Lower leg skin (tissue), 4 donors: Measurements from ENCODE around the gene ATG101. TPM values are rescaled to one million over a fixed set of nuclear protein-coding genes. Genes with fewer than 3 reads are reported as not detected.

Experiments
- DNase-seq, 2 donors: peaks; one replicate each; pipeline ENCODE4 v3.0.0-alpha.2; 2019; ENCODE audit warnings: low spot score in 2 of 2
- H3K4me3 ChIP-seq: fragments of 200-600 bp; sonication (generic); 2 replicates; pipeline ENCODE4 v1.5.1; 2017; ENCODE audit warnings: mild to moderate bottlenecking, low read depth; ENCODE audit not compliant: poor library complexity, severe bottlenecking
- CTCF ChIP-seq, 3 donors: fragments of 450-650 bp; IDR thresholded peaks; one replicate each; pipeline ENCODE4 v1.5.1; 2016; ENCODE audit warnings: antibody characterized with exemption in 3 of 3, mild to moderate bottlenecking in 3 of 3, moderate library complexity in 2 of 3
- POLR2A ChIP-seq, 2 donors: fragments of 450-650 bp; IDR thresholded peaks; one replicate each; pipeline ENCODE4 v1.6.1; 2016 to 2017; ENCODE audit warnings: antibody characterized with exemption in 2 of 2, mild to moderate bottlenecking in 1 of 2, moderate library complexity in 1 of 2
- WGBS, 2 donors: methylation state at CpG; one replicate each; pipeline ENCODE4 v1.1.5; 2018; 5-methylcytosine and 5-hydroxymethylcytosine counted together
- intact Hi-C: fragments of 100-400 bp; cut with DNase I; formaldehyde crosslinking; loops from one replicate; pipeline ENCODE4 v1.15.0; 2023; ENCODE audit warnings: low total_unique reads
- total RNA-seq, 4 donors: library from RNA; depleted of rRNA; stranded (reverse); fragments of >200 nt; gene quantifications; one replicate each; pipeline ENCODE4 v1.1.0, GENCODE V29; 2016

The ATG101 gene
- total RNA-seq = 10 to 100 TPM; 42.6 to 71.6 (median 55.2) TPM

- TF ChIP-seq CTCF (IDR thresholded peaks at IDR 0.05) = no peak
- TF ChIP-seq POLR2A (IDR thresholded peaks at IDR 0.05) = no peak
- peak within 1 kb of the TSS; percentile 94 for H3K4me3 ChIP-seq
- intact Hi-C loops = no loop called here
- DNase-seq = peak; percentile 88 to 97
- WGBS, 2 donors = 0 to 1% methylated on average over 21 to 59 of the region's 60 CpGs
Observed at GRCh38 chr12:52069327-52070184, at the start of gene ATG101. TSS of gene ATG101 (plus strand) at chr12:52069978. CDS start at chr12:52073651, 3,673 bp downstream.

GRCh38 chr12:52020539-52021336 is 49.0 kb upstream of the ATG101 start:
- TF ChIP-seq POLR2A (IDR thresholded peaks at IDR 0.05) (no peak), CTCF (IDR thresholded peaks at IDR 0.05) (no peak)
- peak in 1 of 2 donors; percentile 89 for DNase-seq
- no peak overlapping the region for H3K4me3 ChIP-seq
- WGBS, 2 donors = 45 to 46% methylated on average over 9 of the region's 9 CpGs
- intact Hi-C loops = no loop called here

GRCh38 chr12:52022841-52023181 is 47.0 kb upstream of the ATG101 start:
- H3K4me3 ChIP-seq = peak overlapping the region; percentile 22
- WGBS, 2 donors = 21 to 32% methylated on average over 14 of the region's 14 CpGs
- no peak for TF ChIP-seq CTCF (IDR thresholded peaks at IDR 0.05)
- TF ChIP-seq POLR2A (IDR thresholded peaks at IDR 0.05) = no peak
- intact Hi-C loops = no loop called here
- peak in 1 of 2 donors; percentile 86 for DNase-seq

- intact Hi-C loops = no loop called here
- 1% methylated on average over 41 to 60 of the region's 70 CpGs for WGBS, 2 donors
- H3K4me3 ChIP-seq = peak overlapping the region; percentile 22
- TF ChIP-seq CTCF (IDR thresholded peaks at IDR 0.05) = peak in 1 of 3 donors; percentile 91
- TF ChIP-seq POLR2A (IDR thresholded peaks at IDR 0.05) = no peak
- DNase-seq = peak; percentile 82 to 98
Observed at GRCh38 chr12:52023182-52023975, 46.4 kb upstream of the ATG101 start.

- intact Hi-C loops = loop anchor here (2.0 kb wide), 1 partner anchor 97 kb away; no protein-coding TSS in a partner anchor
- TF ChIP-seq POLR2A (IDR thresholded peaks at IDR 0.05) (no peak), CTCF (IDR thresholded peaks at IDR 0.05) (peak in 1 of 3 donors; percentile 2)
- 28% methylated on average over 20 of the region's 20 CpGs for WGBS, 2 donors
Observed at GRCh38 chr12:52023976-52024688, 45.6 kb upstream of the ATG101 start.

More at GRCh38 chr12:52023976-52024688, 45.6 kb upstream of the ATG101 start:
- DNase-seq = no peak
- H3K4me3 ChIP-seq = no peak overlapping the region
